Glutamatergic neuron (in vitro differentiated cells): ENCODE results near the gene PTS. TPM values are rescaled to one million over a fixed set of nuclear protein-coding genes. Genes with fewer than 3 reads are reported as not detected.

Experiments
- DNase-seq: peaks from one replicate; pipeline ENCODE4 v3.0.0; 2022
- H3K27ac Mint-ChIP-seq: one replicate; pipeline ENCODE4 v1.8.0; 2020; ENCODE audit warnings: mild to moderate bottlenecking, mixed read lengths, inconsistent platforms; ENCODE audit not compliant: unreplicated experiment
- H3K27me3 Mint-ChIP-seq: one replicate; pipeline ENCODE4 v1.8.0; 2020; ENCODE audit warnings: mild to moderate bottlenecking, moderate library complexity, mixed read lengths, inconsistent platforms; ENCODE audit not compliant: unreplicated experiment
- H3K36me3 Mint-ChIP-seq: one replicate; pipeline ENCODE4 v1.8.0; 2020; ENCODE audit warnings: mild to moderate bottlenecking, mixed read lengths, inconsistent platforms; ENCODE audit not compliant: unreplicated experiment
- H3K4me1 Mint-ChIP-seq: one replicate; pipeline ENCODE4 v1.8.0; 2020; ENCODE audit warnings: mild to moderate bottlenecking, low read depth, mixed read lengths, inconsistent platforms; ENCODE audit not compliant: unreplicated experiment
- H3K4me3 Mint-ChIP-seq: one replicate; pipeline ENCODE4 v1.8.0; 2020; ENCODE audit warnings: mild to moderate bottlenecking, mixed read lengths, inconsistent platforms; ENCODE audit not compliant: unreplicated experiment
- H3K9me3 Mint-ChIP-seq: one replicate; pipeline ENCODE4 v1.8.0; 2020; ENCODE audit warnings: mild to moderate bottlenecking, moderate library complexity, mixed read lengths, inconsistent platforms; ENCODE audit not compliant: unreplicated experiment
- total RNA-seq: library from RNA; stranded (reverse); fragmentation: NEBNext Ultra II Directional; extraction: Animal tissue kit (Norgen Biotek cat#: 25700); gene quantifications from one replicate; pipeline ENCODE4 v1.2.1, GENCODE V29; 2021; ENCODE audit not compliant: unreplicated experiment
- TF ChIP-seq, protein P1 (sequence below): fragments of 200-600 bp; sonication (generic); IDR thresholded peaks from one replicate; pipeline ENCODE4 v1.5.0; 2021; ENCODE audit not compliant: partially characterized antibody, unreplicated experiment

The PTS gene
- total RNA-seq, 1 donor from 2014 or later = 47.7 TPM

DNA sequence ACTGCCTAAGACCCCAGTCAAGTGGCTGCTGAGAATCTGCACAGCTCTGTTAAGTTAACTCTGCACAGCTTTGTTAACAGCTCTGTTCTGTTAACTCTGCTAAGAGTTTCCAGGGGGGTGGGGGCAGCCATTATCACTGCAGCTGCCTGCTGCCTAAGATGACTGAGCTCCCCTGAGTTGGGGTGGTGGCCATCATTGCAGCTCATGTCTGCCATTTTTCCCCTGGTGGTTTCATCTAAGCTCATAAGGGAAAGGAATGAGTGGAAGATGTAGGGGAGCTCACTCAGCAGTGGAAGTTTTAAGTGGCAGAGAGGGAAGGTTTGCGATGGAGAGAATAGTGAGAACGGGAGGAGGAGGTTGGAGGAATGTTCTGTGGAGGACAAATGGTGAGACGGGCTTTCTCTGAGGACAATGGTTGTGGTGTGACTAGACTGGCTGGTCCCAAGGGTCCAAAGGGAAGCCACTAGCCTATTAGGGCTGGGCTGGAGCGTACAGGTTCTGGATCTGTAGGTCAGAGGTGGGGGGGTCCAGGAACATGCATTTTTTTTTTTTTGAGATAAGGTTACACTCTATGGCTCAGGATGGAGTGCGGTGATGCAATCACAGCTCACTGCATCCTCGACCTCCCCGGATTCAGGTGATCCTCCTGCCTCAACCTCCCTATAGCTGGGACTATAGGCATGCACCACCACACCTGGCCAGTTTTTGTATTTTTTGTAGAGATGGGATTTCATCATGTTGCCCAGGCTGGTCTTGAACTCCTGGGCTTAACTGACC lies 48.0 kb downstream of the PTS start:
- Mint-ChIP-seq H3K36me3 (no peaks in the 10 kb centered on the region), H3K27me3 (no peaks in the 10 kb centered on the region), H3K27ac (no peak overlapping the region), H3K4me1 (no peaks in the 10 kb centered on the region), H3K4me3 (no peak overlapping the region), H3K9me3 (no peaks in the 10 kb centered on the region)
- TF ChIP-seq, protein P1, sequence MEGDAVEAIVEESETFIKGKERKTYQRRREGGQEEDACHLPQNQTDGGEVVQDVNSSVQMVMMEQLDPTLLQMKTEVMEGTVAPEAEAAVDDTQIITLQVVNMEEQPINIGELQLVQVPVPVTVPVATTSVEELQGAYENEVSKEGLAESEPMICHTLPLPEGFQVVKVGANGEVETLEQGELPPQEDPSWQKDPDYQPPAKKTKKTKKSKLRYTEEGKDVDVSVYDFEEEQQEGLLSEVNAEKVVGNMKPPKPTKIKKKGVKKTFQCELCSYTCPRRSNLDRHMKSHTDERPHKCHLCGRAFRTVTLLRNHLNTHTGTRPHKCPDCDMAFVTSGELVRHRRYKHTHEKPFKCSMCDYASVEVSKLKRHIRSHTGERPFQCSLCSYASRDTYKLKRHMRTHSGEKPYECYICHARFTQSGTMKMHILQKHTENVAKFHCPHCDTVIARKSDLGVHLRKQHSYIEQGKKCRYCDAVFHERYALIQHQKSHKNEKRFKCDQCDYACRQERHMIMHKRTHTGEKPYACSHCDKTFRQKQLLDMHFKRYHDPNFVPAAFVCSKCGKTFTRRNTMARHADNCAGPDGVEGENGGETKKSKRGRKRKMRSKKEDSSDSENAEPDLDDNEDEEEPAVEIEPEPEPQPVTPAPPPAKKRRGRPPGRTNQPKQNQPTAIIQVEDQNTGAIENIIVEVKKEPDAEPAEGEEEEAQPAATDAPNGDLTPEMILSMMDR = no peak
- DNase-seq = no peak

GRCh38 chr11:112277029-112277428 lies 50.8 kb downstream of the PTS start:
- Mint-ChIP-seq H3K9me3 (peaks cover 2% of the 10 kb centered on the region), H3K27ac (no peak overlapping the region), H3K4me3 (no peak overlapping the region), H3K27me3 (no peaks in the 10 kb centered on the region), H3K4me1 (peaks cover 1% of the 10 kb centered on the region), H3K36me3 (no peaks in the 10 kb centered on the region)
- TF ChIP-seq, protein P1 = no peak
- no peak for DNase-seq

DNA sequence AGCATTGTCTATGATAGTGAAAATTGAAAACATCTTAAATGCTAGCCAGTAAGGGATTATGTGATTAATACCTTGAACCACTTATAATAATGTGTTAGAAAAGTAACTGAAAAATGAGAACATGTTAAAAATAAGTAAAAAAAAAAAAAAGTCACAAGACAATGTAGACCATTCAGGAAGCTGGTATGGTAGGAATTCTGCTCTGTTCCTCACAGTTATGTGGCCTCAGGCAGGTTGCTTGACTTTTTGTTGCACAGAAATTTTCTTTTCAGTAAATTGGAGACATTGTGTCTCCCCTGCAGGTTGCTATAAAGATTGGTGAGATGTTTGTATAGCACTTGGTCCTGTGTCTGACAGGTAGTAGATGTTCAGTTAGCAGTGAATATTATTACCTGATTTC lies 51.7 kb downstream of the PTS start:
- H3K27ac Mint-ChIP-seq = no peak overlapping the region
- H3K36me3 Mint-ChIP-seq = no peaks in the 10 kb centered on the region
- TF ChIP-seq, protein P1 = no peak
- no peaks in the 10 kb centered on the region for H3K27me3 Mint-ChIP-seq
- no peak overlapping the region for H3K4me3 Mint-ChIP-seq
- peaks cover 1% of the 10 kb centered on the region for H3K4me1 Mint-ChIP-seq
- H3K9me3 Mint-ChIP-seq = peaks cover 2% of the 10 kb centered on the region
- no peak for DNase-seq

GRCh38 chr11:112278803-112279202 lies 52.6 kb downstream of the PTS start:
- H3K9me3 Mint-ChIP-seq = peaks cover 2% of the 10 kb centered on the region
- TF ChIP-seq, protein P1 = no peak
- DNase-seq = no peak
- H3K36me3 Mint-ChIP-seq = no peaks in the 10 kb centered on the region
- H3K4me3 Mint-ChIP-seq = no peak overlapping the region
- no peak overlapping the region for H3K27ac Mint-ChIP-seq
- H3K4me1 Mint-ChIP-seq = peaks cover 1% of the 10 kb centered on the region
- no peaks in the 10 kb centered on the region for H3K27me3 Mint-ChIP-seq

- Mint-ChIP-seq H3K9me3 (peaks cover 2% of the 10 kb centered on the region), H3K4me3 (peak overlapping the region; percentile 89), H3K27me3 (no peaks in the 10 kb centered on the region), H3K36me3 (no peaks in the 10 kb centered on the region), H3K27ac (no peak overlapping the region), H3K4me1 (peaks cover 1% of the 10 kb centered on the region)
- peak; percentile 84 for DNase-seq
- TF ChIP-seq, protein P1 = peak; percentile 77
These were observed 53.7 kb downstream of the PTS start for GRCh38 chr11:112279901-112280267.
